H1 (cell line): ENCODE data around the gene CHST11. TPM values are rescaled to one million over a fixed set of nuclear protein-coding genes. Genes with fewer than 3 reads are reported as not detected.

Source experiments
- BRCA1 ChIP-seq: IDR thresholded peaks from 2 replicates; pipeline ENCODE4 v1.6.1; 2012; ENCODE audit warnings: low read depth, low read length, improper control_type of control experiment
- JUND ChIP-seq: IDR thresholded peaks from 2 replicates; pipeline ENCODE4 v1.6.1; 2011; ENCODE audit warnings: mild to moderate bottlenecking, improper control_type of control experiment, low read length
- NRF1 ChIP-seq: IDR thresholded peaks from 2 replicates; pipeline ENCODE4 v1.6.1; 2011; ENCODE audit warnings: mild to moderate bottlenecking, low read depth, low read length, improper control_type of control experiment
- RBBP5 ChIP-seq: IDR thresholded peaks from 2 replicates; pipeline ENCODE4 v1.7.1; 2012; ENCODE audit warnings: low read depth, mild to moderate bottlenecking, inconsistent platforms, low read length, moderate library complexity, borderline replicate concordance
- SP4 ChIP-seq: IDR thresholded peaks from 2 replicates; pipeline ENCODE4 v1.6.1; 2012; ENCODE audit warnings: low read length, inconsistent platforms
- SUZ12 ChIP-seq: fragments of 200-600 bp; sonication (generic); IDR thresholded peaks from 2 replicates; pipeline ENCODE4 v1.6.1; 2012; ENCODE audit warnings: mild to moderate bottlenecking, inconsistent platforms, low read length, moderate library complexity, mixed read lengths
- TCF12 ChIP-seq: IDR thresholded peaks from 2 replicates; pipeline ENCODE4 v1.6.1; 2011; ENCODE audit warnings: low read depth, mild to moderate bottlenecking, low read length
- ZNF274 ChIP-seq: IDR thresholded peaks from 2 replicates; pipeline ENCODE4 v1.7.0; 2012; ENCODE audit warnings: low read length, borderline replicate concordance; ENCODE audit errors: extremely low read depth
- polyA plus RNA-seq, 7 experiments: library from polyadenylated mRNA; depleted of rRNA in 3 of 7; stranded (reverse) in 5 of 7; unstranded in 2 of 7; fragments of >200 nt in 5 of 7; fragments of 200-250 nt in 2 of 7; gene quantifications; 1 replicate in 5 of 7; 2 replicates in 1 of 7; 4 replicates in 1 of 7; pipeline versions ENCODE4 v1.2.1 to v1.2.3, GENCODE V29; 2011 to 2013; ENCODE audit warnings: missing spikeins in 2 of 7, mixed read lengths in 2 of 7
- total RNA-seq: library from RNA; stranded (reverse); fragmentation: NEBNext Ultra II Directional; extraction: Animal tissue kit (Norgen Biotek cat#: 25700); gene quantifications from 2 replicates; pipeline ENCODE4 v1.2.1, GENCODE V29; 2021
- TF ChIP-seq, protein P1 (sequence below), 3 experiments: IDR thresholded peaks; 1 replicate in 2 of 3; 2 replicates in 1 of 3; pipeline versions ENCODE4 v1.5.1 to v1.6.1; 2011; ENCODE audit warnings: low read length in 3 of 3, mild to moderate bottlenecking in 3 of 3, inconsistent platforms in 2 of 3, low read depth in 1 of 3, moderate library complexity in 1 of 3; ENCODE audit not compliant: insufficient read depth in 1 of 3; ENCODE audit errors: control extremely low read depth in 1 of 3

The CHST11 gene
- total and polyA plus RNA-seq, 2 of the 8 experiments (the other 6 are each of a cell fraction or from before 2014, with no cell fraction given): 14.4 to 20.8 TPM

- TF ChIP-seq, protein P1, sequence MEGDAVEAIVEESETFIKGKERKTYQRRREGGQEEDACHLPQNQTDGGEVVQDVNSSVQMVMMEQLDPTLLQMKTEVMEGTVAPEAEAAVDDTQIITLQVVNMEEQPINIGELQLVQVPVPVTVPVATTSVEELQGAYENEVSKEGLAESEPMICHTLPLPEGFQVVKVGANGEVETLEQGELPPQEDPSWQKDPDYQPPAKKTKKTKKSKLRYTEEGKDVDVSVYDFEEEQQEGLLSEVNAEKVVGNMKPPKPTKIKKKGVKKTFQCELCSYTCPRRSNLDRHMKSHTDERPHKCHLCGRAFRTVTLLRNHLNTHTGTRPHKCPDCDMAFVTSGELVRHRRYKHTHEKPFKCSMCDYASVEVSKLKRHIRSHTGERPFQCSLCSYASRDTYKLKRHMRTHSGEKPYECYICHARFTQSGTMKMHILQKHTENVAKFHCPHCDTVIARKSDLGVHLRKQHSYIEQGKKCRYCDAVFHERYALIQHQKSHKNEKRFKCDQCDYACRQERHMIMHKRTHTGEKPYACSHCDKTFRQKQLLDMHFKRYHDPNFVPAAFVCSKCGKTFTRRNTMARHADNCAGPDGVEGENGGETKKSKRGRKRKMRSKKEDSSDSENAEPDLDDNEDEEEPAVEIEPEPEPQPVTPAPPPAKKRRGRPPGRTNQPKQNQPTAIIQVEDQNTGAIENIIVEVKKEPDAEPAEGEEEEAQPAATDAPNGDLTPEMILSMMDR (IDR thresholded peaks at IDR 0.05; ENCODE audit: control extremely low read depth in 1 of 3, insufficient read depth in 1 of 3, low read depth in 1 of 3, low read length in 3 of 3): no peak
- TF ChIP-seq TCF12 (no peak), SUZ12 (no peak), NRF1 (no peak), SP4 (no peak), JUND (no peak), ZNF274 (no peak), BRCA1 (no peak), RBBP5 (no peak)
These were observed 187.3 kb downstream of the CHST11 start (continued) for GRCh38 chr12:104643819-104644669.
